Natural killer cell treated with Interleukin-12 subunit alpha and Interleukin-12 subunit beta and Interleukin-15 and Interleukin-18, amount 100 ng/mL, for 72 hours (primary cell): Measurements from ENCODE around the gene MYADM. TPM values are rescaled to one million over a fixed set of nuclear protein-coding genes. Genes with fewer than 3 reads are reported as not detected.
"Not testable (repeated sequence)": the region's sequence is repeated elsewhere in the genome, so short reads cannot be mapped to it uniquely, and the experiment has no call there.

Experiments used
- ATAC-seq, 2 donors: fragments of 150-1000 bp; cut with Tn5 transposase in 1 of 2; sonication (Bioruptor Pico), chemical (Tn5 transposase) in 1 of 2; 2 replicates each; pipeline ENCODE4 v1.10.0; 2021
- DNase-seq: peaks from one replicate; pipeline ENCODE4 v3.0.0; 2022; ENCODE audit warnings: low spot score
- H3K27ac Mint-ChIP-seq, 2 donors: 1 replicate in 1 of 2; 2 replicates in 1 of 2; pipeline ENCODE4 v1.8.0; 2022; ENCODE audit warnings: mixed read lengths in 2 of 2, mild to moderate bottlenecking in 1 of 2, moderate library complexity in 1 of 2
- H3K27me3 Mint-ChIP-seq, 2 donors: 1 replicate in 1 of 2; 2 replicates in 1 of 2; pipeline ENCODE4 v1.8.0; 2022; ENCODE audit warnings: mixed read lengths in 2 of 2
- H3K36me3 Mint-ChIP-seq: one replicate; pipeline ENCODE4 v1.8.0; 2022; ENCODE audit warnings: mixed read lengths
- H3K4me1 Mint-ChIP-seq, 2 donors: 1 replicate in 1 of 2; 2 replicates in 1 of 2; pipeline ENCODE4 v1.8.0; 2022; ENCODE audit warnings: low read depth in 2 of 2, mixed read lengths in 2 of 2, mild to moderate bottlenecking in 1 of 2
- H3K4me3 Mint-ChIP-seq: one replicate; pipeline ENCODE4 v1.8.0; 2022; ENCODE audit warnings: mixed read lengths
- H3K9me3 Mint-ChIP-seq: 2 replicates; pipeline ENCODE4 v1.8.0; 2022; ENCODE audit warnings: mixed read lengths
- total RNA-seq, 2 donors: library from RNA; stranded (reverse); gene quantifications; one replicate each; pipeline ENCODE4 v1.2.3, GENCODE V29; 2022

MYADM gene
- total RNA-seq, 2 donors from 2014 or later: 17.8 to 17.9 TPM

- no peak overlapping the region for H3K27ac Mint-ChIP-seq
- ATAC-seq (no peak), DNase-seq (no peak)
- no peaks in the 10 kb centered on the region for H3K9me3 Mint-ChIP-seq
- peaks cover 9 to 11% of the 10 kb centered on the region in 2 donors for H3K4me1 Mint-ChIP-seq
- H3K27me3 Mint-ChIP-seq: peaks cover 25 to 36% of the 10 kb centered on the region in 2 donors
- no peak overlapping the region for H3K4me3 Mint-ChIP-seq
- H3K36me3 Mint-ChIP-seq: no peaks in the 10 kb centered on the region
Observed at GRCh38 chr19:53849237-53849676, 18.4 kb upstream of the MYADM start.

- Mint-ChIP-seq H3K27ac (no peak overlapping the region), H3K4me1 (peaks cover 9 to 11% of the 10 kb centered on the region in 2 donors), H3K9me3 (no peaks in the 10 kb centered on the region), H3K36me3 (no peaks in the 10 kb centered on the region), H3K27me3 (peaks cover 18 to 23% of the 10 kb centered on the region in 2 donors), H3K4me3 (no peak overlapping the region)
- ATAC-seq (peak; percentile 69 to 79), DNase-seq (no peak)
Observed at GRCh38 chr19:53853707-53854106, 14.0 kb upstream of the MYADM start.

- no peak for DNase-seq
- Mint-ChIP-seq H3K36me3 (no peaks in the 10 kb centered on the region), H3K9me3 (no peaks in the 10 kb centered on the region), H3K4me3 (no peak overlapping the region), H3K4me1 (peaks cover 17 to 26% of the 10 kb centered on the region in 2 donors), H3K27me3 (no peaks in the 10 kb centered on the region), H3K27ac (no peak overlapping the region)
- no peak for ATAC-seq
Observed at GRCh38 chr19:53864308-53864836, 3.3 kb upstream of the MYADM start.

- peaks cover 19 to 28% of the 10 kb centered on the region in 2 donors for H3K4me1 Mint-ChIP-seq
- DNase-seq (no peak), ATAC-seq (no peak)
- H3K4me3 Mint-ChIP-seq: peak overlapping the region; percentile 93
- H3K36me3 Mint-ChIP-seq: no peaks in the 10 kb centered on the region
- H3K27ac Mint-ChIP-seq: peak overlapping the region in 1 of 2 donors; percentile 84
- H3K9me3 Mint-ChIP-seq: no peaks in the 10 kb centered on the region
- no peaks in the 10 kb centered on the region for H3K27me3 Mint-ChIP-seq
Observed at GRCh38 chr19:53865523-53865917, 2.2 kb upstream of the MYADM start.

GRCh38 chr19:53865918-53866864 is 1.5 kb upstream of the MYADM start:
- peak overlapping the region; percentile 93 for H3K4me3 Mint-ChIP-seq
- H3K4me1 Mint-ChIP-seq: peaks cover 23 to 35% of the 10 kb centered on the region in 2 donors
- no peaks in the 10 kb centered on the region for H3K36me3 Mint-ChIP-seq
- H3K27ac Mint-ChIP-seq: peak overlapping the region; percentile 84 to 91
- H3K27me3 Mint-ChIP-seq: no peaks in the 10 kb centered on the region
- peak; percentile 49 to 65 for ATAC-seq
- peak; percentile 76 for DNase-seq
- no peaks in the 10 kb centered on the region for H3K9me3 Mint-ChIP-seq

- H3K4me1 Mint-ChIP-seq: peaks cover 27 to 41% of the 10 kb centered on the region in 2 donors
- no peak for DNase-seq
- H3K27ac Mint-ChIP-seq: peak overlapping the region; percentile 84 to 91
- no peak for ATAC-seq
- no peaks in the 10 kb centered on the region for H3K36me3 Mint-ChIP-seq
- no peaks in the 10 kb centered on the region for H3K27me3 Mint-ChIP-seq
- H3K4me3 Mint-ChIP-seq: peak overlapping the region; percentile 93
- no peaks in the 10 kb centered on the region for H3K9me3 Mint-ChIP-seq
Observed at GRCh38 chr19:53866865-53867224, 838 bp upstream of the MYADM start.

- Mint-ChIP-seq H3K36me3 (no peaks in the 10 kb centered on the region), H3K27me3 (no peaks in the 10 kb centered on the region), H3K9me3 (no peaks in the 10 kb centered on the region), H3K27ac (peak overlapping the region; percentile 84 to 91), H3K4me3 (peak overlapping the region; percentile 93), H3K4me1 (peaks cover 27 to 41% of the 10 kb centered on the region in 2 donors)
- ATAC-seq (no peak), DNase-seq (no peak)
Observed at GRCh38 chr19:53868091-53868891, 608 bp downstream of the MYADM start.

GRCh38 chr19:53868892-53869804 is 1.5 kb downstream of the MYADM start:
- Mint-ChIP-seq H3K27ac (peak overlapping the region in 1 of 2 donors; percentile 84), H3K27me3 (no peaks in the 10 kb centered on the region), H3K36me3 (peaks cover 3% of the 10 kb centered on the region), H3K4me1 (peaks cover 33 to 49% of the 10 kb centered on the region in 2 donors), H3K4me3 (peak overlapping the region; percentile 93), H3K9me3 (no peaks in the 10 kb centered on the region)
- DNase-seq (peak; percentile 93), ATAC-seq (peak; percentile 67 to 72)

- H3K36me3 Mint-ChIP-seq: peaks cover 10% of the 10 kb centered on the region
- peak overlapping the region; percentile 93 for H3K4me3 Mint-ChIP-seq
- ATAC-seq, DNase-seq, H3K27me3 Mint-ChIP-seq, H3K9me3 Mint-ChIP-seq: not testable (repeated sequence)
- peaks cover 41 to 57% of the 10 kb centered on the region in 2 donors for H3K4me1 Mint-ChIP-seq
- peak overlapping the region; percentile 4 to 84 for H3K27ac Mint-ChIP-seq
Observed at GRCh38 chr19:53869805-53870484, 2.3 kb downstream of the MYADM start.

- Mint-ChIP-seq H3K9me3 (no peaks in the 10 kb centered on the region), H3K4me1 (peaks cover 41 to 58% of the 10 kb centered on the region in 2 donors), H3K4me3 (peak overlapping the region; percentile 2), H3K36me3 (peaks cover 10% of the 10 kb centered on the region), H3K27ac (peak overlapping the region; percentile 2 to 4), H3K27me3 (no peaks in the 10 kb centered on the region)
- ATAC-seq (no peak), DNase-seq (no peak)
Observed at GRCh38 chr19:53870485-53870844, 2.8 kb downstream of the MYADM start.

- H3K36me3 Mint-ChIP-seq: peaks cover 10% of the 10 kb centered on the region
- peak overlapping the region; percentile 2 for H3K4me3 Mint-ChIP-seq
- H3K27ac Mint-ChIP-seq: peak overlapping the region; percentile 2 to 4
- ATAC-seq (no peak), DNase-seq (no peak)
- H3K27me3 Mint-ChIP-seq: no peaks in the 10 kb centered on the region
- H3K4me1 Mint-ChIP-seq: peaks cover 37 to 49% of the 10 kb centered on the region in 2 donors
- no peaks in the 10 kb centered on the region for H3K9me3 Mint-ChIP-seq
Observed at GRCh38 chr19:53871454-53871853, 3.8 kb downstream of the MYADM start.

- H3K27me3 Mint-ChIP-seq: no peaks in the 10 kb centered on the region
- ATAC-seq: no peak
- peaks cover 10% of the 10 kb centered on the region for H3K36me3 Mint-ChIP-seq
- H3K4me1 Mint-ChIP-seq: peaks cover 38 to 40% of the 10 kb centered on the region in 2 donors
- H3K4me3 Mint-ChIP-seq: no peak overlapping the region
- H3K27ac Mint-ChIP-seq: no peak overlapping the region
- H3K9me3 Mint-ChIP-seq: no peaks in the 10 kb centered on the region
- DNase-seq: no peak
Observed at GRCh38 chr19:53872762-53873161, 5.1 kb downstream of the MYADM start.
